SK-N-SH (cell line): Measurements from ENCODE around the gene SLCO2B1. TPM values are rescaled to one million over a fixed set of nuclear protein-coding genes. Genes with fewer than 3 reads are reported as not detected.

Experiments used
- CTCF ChIA-PET: fragments of 300-600, 350-600 bp; formaldehyde crosslinking; extraction: SDS; loops from one replicate; lab custom pipeline; 2021; lab: Yijun Ruan, JAX
- POLR2A ChIA-PET: fragments of 350-600 bp; sonication (Branson Sonifier 250); formaldehyde crosslinking; extraction: SDS; loops from one replicate; lab custom pipeline; 2020; ENCODE audit warnings: antibody characterized with exemption, inconsistent platforms; lab: Yijun Ruan, JAX
- DNase-seq: peaks from one replicate; pipeline ENCODE4 v3.0.0; 2012
- H2AFZ ChIP-seq: fragments of 200-600 bp; sonication (generic); 2 replicates; pipeline ENCODE4 v1.8.1; 2016; ENCODE audit warnings: antibody characterized with exemption, mild to moderate bottlenecking, low read depth
- H3F3A ChIP-seq: fragments of 200-600 bp; sonication (generic); replicated peaks from 2 replicates; pipeline ENCODE3; 2016; ENCODE audit warnings: antibody characterized with exemption, mild to moderate bottlenecking; ENCODE audit not compliant: insufficient read depth
- H3K27ac ChIP-seq, 2 experiments: fragments of 200-500 bp in 1 of 2; fragments of 200-600 bp in 1 of 2; sonication (Bioruptor generic) in 1 of 2; sonication (generic), shearing (Covaris generic) in 1 of 2; 2 replicates each; pipeline versions ENCODE4 v1.5.1 to v1.6.1; 2014 to 2016; ENCODE audit warnings: low read depth in 2 of 2, inconsistent platforms in 1 of 2, low read length in 1 of 2, mild to moderate bottlenecking in 1 of 2, mixed read lengths in 1 of 2
- H3K27me3 ChIP-seq: fragments of 200-600 bp; sonication (generic), shearing (Covaris generic); 2 replicates; pipeline ENCODE4 v1.6.1; 2016; ENCODE audit warnings: mixed run types; ENCODE audit not compliant: insufficient read depth
- H3K36me3 ChIP-seq, 2 experiments: fragments of 200-500 bp in 1 of 2; fragments of 200-600 bp in 1 of 2; sonication (Bioruptor generic) in 1 of 2; sonication (generic) in 1 of 2; replicated peaks in 1 of 2; 2 replicates each; pipeline versions ENCODE3 to v1.5.1; 2014 to 2016; ENCODE audit warnings: low read length in 1 of 2, mild to moderate bottlenecking in 1 of 2; ENCODE audit not compliant: insufficient read depth in 2 of 2, control insufficient read depth in 1 of 2
- H3K4me1 ChIP-seq, 2 experiments: fragments of 200-500 bp in 1 of 2; fragments of 200-600 bp in 1 of 2; sonication (Bioruptor generic) in 1 of 2; sonication (generic), shearing (Covaris generic) in 1 of 2; 2 replicates each; pipeline versions ENCODE4 v1.5.1 to v1.6.1; 2014 to 2016; ENCODE audit warnings: low read depth in 1 of 2, low read length in 1 of 2, mixed run types in 1 of 2; ENCODE audit not compliant: insufficient read depth in 2 of 2, control insufficient read depth in 1 of 2
- H3K4me2 ChIP-seq: fragments of 200-600 bp; sonication (generic), shearing (Covaris generic); 2 replicates; pipeline ENCODE4 v1.6.1; 2017; ENCODE audit warnings: mixed run types
- H3K4me3 ChIP-seq, 2 experiments: fragments of 200-500 bp in 1 of 2; fragments of 200-600 bp in 1 of 2; sonication (Bioruptor generic) in 1 of 2; sonication (generic), shearing (Covaris generic) in 1 of 2; 2 replicates each; pipeline versions ENCODE4 v1.5.1 to v1.8.1; 2014 to 2016; ENCODE audit warnings: low read depth in 2 of 2, inconsistent platforms in 1 of 2, low read length in 1 of 2, mild to moderate bottlenecking in 1 of 2, mixed read lengths in 1 of 2, moderate library complexity in 1 of 2
- H3K79me2 ChIP-seq: fragments of 200-600 bp; sonication (generic); 2 replicates; pipeline ENCODE4 v1.8.1; 2017; ENCODE audit warnings: mild to moderate bottlenecking; ENCODE audit not compliant: insufficient read depth
- H3K9ac ChIP-seq: fragments of 200-600 bp; sonication (generic); 2 replicates; pipeline ENCODE4 v1.6.1; 2017; ENCODE audit warnings: mixed run types
- H3K9me2 ChIP-seq: fragments of 200-600 bp; sonication (generic); 2 replicates; pipeline ENCODE4 v1.6.1; 2017; ENCODE audit warnings: mixed run types
- H3K9me3 ChIP-seq: fragments of 200-600 bp; sonication (generic); 2 replicates; pipeline ENCODE4 v1.6.1; 2017; ENCODE audit warnings: mixed run types, mild to moderate bottlenecking, moderate library complexity
- H4K20me1 ChIP-seq: fragments of 200-600 bp; sonication (generic); 2 replicates; pipeline ENCODE4 v1.6.1; 2017; ENCODE audit warnings: mild to moderate bottlenecking, mixed run types; ENCODE audit not compliant: insufficient read depth
- CHD2 ChIP-seq: fragments of 150-350 bp; IDR thresholded peaks from 2 replicates; pipeline ENCODE4 v1.6.1; 2018; ENCODE audit warnings: low read length; ENCODE audit not compliant: partially characterized antibody
- ELF1 ChIP-seq: IDR thresholded peaks from 2 replicates; pipeline ENCODE4 v1.4.0; 2012
- EP300 ChIP-seq, 2 experiments: IDR thresholded peaks; 2 replicates each; pipeline versions ENCODE4 v1.4.0 to v1.6.1; 2012; ENCODE audit warnings: borderline replicate concordance in 1 of 2, low read depth in 1 of 2, low read length in 1 of 2
- EZH2phosphoT487 ChIP-seq: fragments of 200-600 bp; sonication (generic); IDR thresholded peaks from 2 replicates; pipeline ENCODE4 v1.6.1; 2017; ENCODE audit warnings: low read depth, mixed run types, mild to moderate bottlenecking, antibody characterized with exemption, moderate library complexity, borderline replicate concordance
- FOSL2 ChIP-seq: IDR thresholded peaks from 2 replicates; pipeline ENCODE4 v1.4.0; 2012; ENCODE audit warnings: low read depth, mild to moderate bottlenecking, moderate library complexity, borderline replicate concordance
- FOXJ3 ChIP-seq: sonication (generic); formaldehyde crosslinking; IDR thresholded peaks from 2 replicates; pipeline ENCODE4 v1.5.1; 2020; ENCODE audit warnings: mild to moderate bottlenecking, missing genetic modification reagents
- FOXM1 ChIP-seq: IDR thresholded peaks from 2 replicates; pipeline ENCODE4 v1.4.0; 2012; ENCODE audit warnings: low read depth, mild to moderate bottlenecking
- GATA2 ChIP-seq: sonication (generic); formaldehyde crosslinking; IDR thresholded peaks from 2 replicates; pipeline ENCODE4 v1.5.0; 2020; ENCODE audit warnings: mild to moderate bottlenecking, missing genetic modification reagents
- JUND ChIP-seq: IDR thresholded peaks from 2 replicates; pipeline ENCODE4 v1.4.0; 2012
- MEF2A ChIP-seq: IDR thresholded peaks from 2 replicates; pipeline ENCODE4 v1.4.0; 2012; ENCODE audit warnings: low read depth, borderline replicate concordance
- POLR2AphosphoS5 ChIP-seq: IDR thresholded peaks from 2 replicates; pipeline ENCODE4 v1.6.1; 2012; ENCODE audit warnings: low read depth, low read length
- RCOR1 ChIP-seq: fragments of 150-350 bp; IDR thresholded peaks from 2 replicates; pipeline ENCODE4 v1.6.1; 2017; ENCODE audit warnings: antibody characterized with exemption, low read length
- SMC3 ChIP-seq: IDR thresholded peaks from 2 replicates; pipeline ENCODE4 v1.6.1; 2012; ENCODE audit warnings: low read depth, low read length, improper control_type of control experiment
- TAF1 ChIP-seq: IDR thresholded peaks from 2 replicates; pipeline ENCODE4 v1.6.1; 2012; ENCODE audit warnings: low read depth, mild to moderate bottlenecking, low read length, moderate library complexity, borderline replicate concordance
- TEAD4 ChIP-seq: IDR thresholded peaks from 2 replicates; pipeline ENCODE4 v1.4.0; 2012; ENCODE audit warnings: mild to moderate bottlenecking, borderline replicate concordance; ENCODE audit not compliant: insufficient read depth
- YY1 ChIP-seq: IDR thresholded peaks from 2 replicates; pipeline ENCODE4 v1.4.0; 2012; ENCODE audit warnings: low read depth, mild to moderate bottlenecking
- WGBS: methylation state at CpG from one replicate; pipeline ENCODE4 v1.1.6; 2017; ENCODE audit warnings: low lambda C conversion rate; 5-methylcytosine and 5-hydroxymethylcytosine counted together
- polyA plus RNA-seq, 3 experiments: library from polyadenylated mRNA; depleted of rRNA; stranded (reverse); fragments of >200 nt; gene quantifications; 2 replicates each; pipeline ENCODE4 v1.2.3, GENCODE V29; 2012
- TF ChIP-seq, protein P1 (sequence below): IDR thresholded peaks from 2 replicates; pipeline ENCODE4; 2012
- TF ChIP-seq, protein P2 (sequence below): IDR thresholded peaks from 2 replicates; pipeline ENCODE4 v1.4.0; 2012; ENCODE audit warnings: low read depth, borderline replicate concordance
- TF ChIP-seq, protein P3 (sequence below): fragments of 150-350 bp; IDR thresholded peaks from 2 replicates; pipeline ENCODE4 v1.6.1; 2017; ENCODE audit warnings: antibody characterized with exemption, low read length, low read depth, borderline replicate concordance
- TF ChIP-seq, protein P4 (sequence below): IDR thresholded peaks from 2 replicates; pipeline ENCODE4 v1.4.0; 2012; ENCODE audit warnings: low read depth, borderline replicate concordance
- TF ChIP-seq, protein P5 (sequence below): fragments of 200-600 bp; sonication (generic); IDR thresholded peaks from 2 replicates; pipeline ENCODE4 v1.6.1; 2017; ENCODE audit warnings: antibody characterized with exemption, mild to moderate bottlenecking, moderate library complexity

SLCO2B1 gene
- polyA plus RNA-seq, 1 of the 3 experiments (the other 2 are of a cell fraction), result 0.18 TPM

DNA sequence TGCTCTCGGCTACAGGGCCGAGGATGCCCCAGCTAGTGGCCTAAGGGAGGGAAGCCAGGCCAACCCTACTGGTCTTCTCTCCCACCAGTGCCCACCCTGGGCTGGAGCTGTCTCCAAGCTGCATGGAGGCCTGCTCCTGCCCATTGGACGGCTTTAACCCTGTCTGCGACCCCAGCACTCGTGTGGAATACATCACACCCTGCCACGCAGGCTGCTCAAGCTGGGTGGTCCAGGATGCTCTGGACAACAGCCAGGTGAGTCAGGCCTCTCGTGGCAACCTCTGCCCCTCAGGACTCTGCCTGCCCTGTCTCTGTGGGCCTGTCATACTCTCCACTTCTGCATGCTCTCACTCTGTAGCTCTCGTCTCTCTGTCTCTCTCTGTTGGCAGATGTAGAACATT is 45.5 kb downstream of the SLCO2B1 start (continued):
- TF ChIP-seq MEF2A, result no peak
- TF ChIP-seq POLR2AphosphoS5, result no peak
- TF ChIP-seq FOXM1, result no peak
- TF ChIP-seq, protein P1, sequence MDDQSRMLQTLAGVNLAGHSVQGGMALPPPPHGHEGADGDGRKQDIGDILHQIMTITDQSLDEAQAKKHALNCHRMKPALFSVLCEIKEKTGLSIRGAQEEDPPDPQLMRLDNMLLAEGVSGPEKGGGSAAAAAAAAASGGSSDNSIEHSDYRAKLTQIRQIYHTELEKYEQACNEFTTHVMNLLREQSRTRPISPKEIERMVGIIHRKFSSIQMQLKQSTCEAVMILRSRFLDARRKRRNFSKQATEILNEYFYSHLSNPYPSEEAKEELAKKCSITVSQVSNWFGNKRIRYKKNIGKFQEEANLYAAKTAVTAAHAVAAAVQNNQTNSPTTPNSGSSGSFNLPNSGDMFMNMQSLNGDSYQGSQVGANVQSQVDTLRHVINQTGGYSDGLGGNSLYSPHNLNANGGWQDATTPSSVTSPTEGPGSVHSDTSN, result no peak
- TF ChIP-seq, protein P2, sequence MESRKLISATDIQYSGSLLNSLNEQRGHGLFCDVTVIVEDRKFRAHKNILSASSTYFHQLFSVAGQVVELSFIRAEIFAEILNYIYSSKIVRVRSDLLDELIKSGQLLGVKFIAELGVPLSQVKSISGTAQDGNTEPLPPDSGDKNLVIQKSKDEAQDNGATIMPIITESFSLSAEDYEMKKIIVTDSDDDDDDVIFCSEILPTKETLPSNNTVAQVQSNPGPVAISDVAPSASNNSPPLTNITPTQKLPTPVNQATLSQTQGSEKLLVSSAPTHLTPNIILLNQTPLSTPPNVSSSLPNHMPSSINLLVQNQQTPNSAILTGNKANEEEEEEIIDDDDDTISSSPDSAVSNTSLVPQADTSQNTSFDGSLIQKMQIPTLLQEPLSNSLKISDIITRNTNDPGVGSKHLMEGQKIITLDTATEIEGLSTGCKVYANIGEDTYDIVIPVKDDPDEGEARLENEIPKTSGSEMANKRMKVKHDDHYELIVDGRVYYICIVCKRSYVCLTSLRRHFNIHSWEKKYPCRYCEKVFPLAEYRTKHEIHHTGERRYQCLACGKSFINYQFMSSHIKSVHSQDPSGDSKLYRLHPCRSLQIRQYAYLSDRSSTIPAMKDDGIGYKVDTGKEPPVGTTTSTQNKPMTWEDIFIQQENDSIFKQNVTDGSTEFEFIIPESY, result no peak
- TF ChIP-seq FOXJ3 (CRISPR knock-in tag), result no peak
- no peak for TF ChIP-seq EZH2phosphoT487
- TF ChIP-seq ELF1, result no peak
- no peak for TF ChIP-seq FOSL2

DNA sequence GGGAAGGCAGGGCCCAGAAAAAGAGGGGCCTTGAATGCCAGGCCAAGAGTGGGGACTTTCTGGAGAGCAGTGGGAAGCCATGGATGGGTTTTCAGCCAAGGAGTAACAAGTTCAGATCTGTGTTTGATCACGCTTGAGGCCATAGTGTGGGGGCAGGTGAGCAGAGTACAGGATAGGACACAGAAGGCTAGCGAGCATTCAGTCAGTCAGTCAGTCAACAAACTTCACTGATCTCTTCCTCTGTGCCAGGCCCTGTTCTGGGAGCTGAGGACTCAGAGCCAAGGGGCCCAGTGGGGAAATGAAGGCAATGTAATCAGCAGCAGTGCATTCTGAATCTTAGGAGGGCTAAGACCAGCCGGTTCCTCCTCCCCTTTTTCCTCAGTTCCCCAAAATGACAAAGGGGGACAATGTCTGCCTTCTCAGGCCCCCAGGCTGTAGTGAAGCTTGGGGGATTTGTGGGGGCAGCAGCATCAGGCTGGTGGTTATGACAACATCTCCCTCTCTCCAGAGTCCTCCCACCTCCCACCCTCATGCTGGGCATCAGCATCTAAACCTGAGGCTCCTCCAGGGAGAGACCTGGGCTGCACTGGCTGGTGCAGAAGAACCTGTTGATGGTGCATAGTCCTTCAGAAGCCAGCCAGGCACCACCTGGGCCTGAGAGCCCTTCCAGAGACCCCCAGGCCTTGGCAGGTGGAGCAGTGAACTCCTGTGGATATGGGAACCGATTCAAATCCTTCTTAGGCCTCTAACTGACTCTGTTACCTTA is 46.8 kb downstream of the SLCO2B1 start:
- Histone ChIP-seq H3F3A (no peaks in the 10 kb centered on the region), H3K9ac (no peak overlapping the region), H3K27ac (no peak overlapping the region), H4K20me1 (no peaks in the 10 kb centered on the region), H3K36me3 (no peaks in the 10 kb centered on the region), H3K27me3 (no peaks in the 10 kb centered on the region), H3K4me3 (no peak overlapping the region), H3K4me1 (peaks cover 0 to 20% of the 10 kb centered on the region in 2 experiments; a peak in 1 of 4 replicates), H3K4me2 (no peak overlapping the region), H3K79me2 (no peaks in the 10 kb centered on the region), H3K9me3 (no peaks in the 10 kb centered on the region), H3K9me2 (no peaks in the 10 kb centered on the region), H2AFZ (no peak overlapping the region)
- no peak for DNase-seq
- TF ChIP-seq CHD2 (no peak), EZH2phosphoT487 (no peak), YY1 (no peak), RCOR1 (no peak), TAF1 (no peak), SMC3 (no peak), TEAD4 (no peak), JUND (no peak), EP300 (IDR thresholded peaks at IDR 0.05; ENCODE audit: borderline replicate concordance in 1 of 2, low read depth in 1 of 2, low read length in 1 of 2) (no peak), GATA2 (CRISPR knock-in tag) (no peak), FOXM1 (no peak)
- TF ChIP-seq, protein P2, result no peak
- TF ChIP-seq, protein P3, sequence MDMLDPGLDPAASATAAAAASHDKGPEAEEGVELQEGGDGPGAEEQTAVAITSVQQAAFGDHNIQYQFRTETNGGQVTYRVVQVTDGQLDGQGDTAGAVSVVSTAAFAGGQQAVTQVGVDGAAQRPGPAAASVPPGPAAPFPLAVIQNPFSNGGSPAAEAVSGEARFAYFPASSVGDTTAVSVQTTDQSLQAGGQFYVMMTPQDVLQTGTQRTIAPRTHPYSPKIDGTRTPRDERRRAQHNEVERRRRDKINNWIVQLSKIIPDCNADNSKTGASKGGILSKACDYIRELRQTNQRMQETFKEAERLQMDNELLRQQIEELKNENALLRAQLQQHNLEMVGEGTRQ, result no peak
- TF ChIP-seq, protein P4, sequence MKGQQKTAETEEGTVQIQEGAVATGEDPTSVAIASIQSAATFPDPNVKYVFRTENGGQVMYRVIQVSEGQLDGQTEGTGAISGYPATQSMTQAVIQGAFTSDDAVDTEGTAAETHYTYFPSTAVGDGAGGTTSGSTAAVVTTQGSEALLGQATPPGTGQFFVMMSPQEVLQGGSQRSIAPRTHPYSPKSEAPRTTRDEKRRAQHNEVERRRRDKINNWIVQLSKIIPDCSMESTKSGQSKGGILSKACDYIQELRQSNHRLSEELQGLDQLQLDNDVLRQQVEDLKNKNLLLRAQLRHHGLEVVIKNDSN, result no peak
- TF ChIP-seq, protein P5, sequence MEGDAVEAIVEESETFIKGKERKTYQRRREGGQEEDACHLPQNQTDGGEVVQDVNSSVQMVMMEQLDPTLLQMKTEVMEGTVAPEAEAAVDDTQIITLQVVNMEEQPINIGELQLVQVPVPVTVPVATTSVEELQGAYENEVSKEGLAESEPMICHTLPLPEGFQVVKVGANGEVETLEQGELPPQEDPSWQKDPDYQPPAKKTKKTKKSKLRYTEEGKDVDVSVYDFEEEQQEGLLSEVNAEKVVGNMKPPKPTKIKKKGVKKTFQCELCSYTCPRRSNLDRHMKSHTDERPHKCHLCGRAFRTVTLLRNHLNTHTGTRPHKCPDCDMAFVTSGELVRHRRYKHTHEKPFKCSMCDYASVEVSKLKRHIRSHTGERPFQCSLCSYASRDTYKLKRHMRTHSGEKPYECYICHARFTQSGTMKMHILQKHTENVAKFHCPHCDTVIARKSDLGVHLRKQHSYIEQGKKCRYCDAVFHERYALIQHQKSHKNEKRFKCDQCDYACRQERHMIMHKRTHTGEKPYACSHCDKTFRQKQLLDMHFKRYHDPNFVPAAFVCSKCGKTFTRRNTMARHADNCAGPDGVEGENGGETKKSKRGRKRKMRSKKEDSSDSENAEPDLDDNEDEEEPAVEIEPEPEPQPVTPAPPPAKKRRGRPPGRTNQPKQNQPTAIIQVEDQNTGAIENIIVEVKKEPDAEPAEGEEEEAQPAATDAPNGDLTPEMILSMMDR, result no peak
- ChIA-PET POLR2A (no interaction called here), CTCF (interaction anchor here (0.7 to 15.4 kb wide), 5 partner anchors 18 to 53 kb away, joined by 3 to 630 read pairs (median 25); partner anchors contain the start of genes SLCO2B1 and TPBGL)
- 61% methylated on average over 4 of the region's 4 CpGs for WGBS
